Progenitor cell of endocrine pancreas (in vitro differentiated cells): Measurements from ENCODE around the gene RAD18. TPM values are rescaled to one million over a fixed set of nuclear protein-coding genes. Genes with fewer than 3 reads are reported as not detected.

ENCODE experiments used
- DNase-seq: peaks from one replicate; pipeline ENCODE4 v3.0.0; 2021; ENCODE audit warnings: low spot score; ENCODE audit not compliant: unreplicated experiment
- H3K27ac Mint-ChIP-seq: 2 replicates; pipeline ENCODE4 v1.8.0; 2021; ENCODE audit warnings: mild to moderate bottlenecking, moderate library complexity, mixed read lengths
- H3K27me3 Mint-ChIP-seq: 2 replicates; pipeline ENCODE4 v1.8.0; 2021; ENCODE audit warnings: mixed read lengths
- H3K36me3 Mint-ChIP-seq: 2 replicates; pipeline ENCODE4 v1.8.0; 2022; ENCODE audit warnings: mixed read lengths; ENCODE audit not compliant: insufficient read depth
- H3K4me1 Mint-ChIP-seq: 2 replicates; pipeline ENCODE4 v1.8.0; 2021; ENCODE audit warnings: low read depth, mixed read lengths
- H3K4me3 Mint-ChIP-seq: 2 replicates; pipeline ENCODE4 v1.8.0; 2021; ENCODE audit warnings: low read depth, mild to moderate bottlenecking, moderate library complexity, mixed read lengths
- H3K9me3 Mint-ChIP-seq: 2 replicates; pipeline ENCODE4 v1.8.0; 2021; ENCODE audit warnings: low read depth, mixed read lengths
- CTCF ChIP-seq: fragments of 200-600 bp; sonication (generic); IDR thresholded peaks from one replicate; pipeline ENCODE4 v1.5.0; 2021; ENCODE audit warnings: antibody characterized with exemption, mild to moderate bottlenecking; ENCODE audit not compliant: unreplicated experiment
- total RNA-seq: library from RNA; stranded (reverse); gene quantifications from 2 replicates; pipeline ENCODE4 v1.2.1, GENCODE V29; 2021

The RAD18 gene
- total RNA-seq, 1 donor from 2014 or later, result 14.4 TPM

GRCh38 chr3:8983026-8983425 lies 19.8 kb upstream of the RAD18 start:
- no peak overlapping the region for H3K27ac Mint-ChIP-seq

GRCh38 chr3:8982509-8982908 lies 19.2 kb upstream of the RAD18 start:
- no peaks in the 10 kb centered on the region for H3K36me3 Mint-ChIP-seq
- no peak for DNase-seq
- peaks cover 21% of the 10 kb centered on the region for H3K27me3 Mint-ChIP-seq
- H3K9me3 Mint-ChIP-seq, result no peaks in the 10 kb centered on the region
- H3K4me3 Mint-ChIP-seq, result no peak overlapping the region
- TF ChIP-seq CTCF, result no peak
- H3K4me1 Mint-ChIP-seq, result peaks cover 10% of the 10 kb centered on the region
- no peak overlapping the region for H3K27ac Mint-ChIP-seq

More at GRCh38 chr3:8983026-8983425, 19.8 kb upstream of the RAD18 start:
- no peaks in the 10 kb centered on the region for H3K9me3 Mint-ChIP-seq
- peaks cover 18% of the 10 kb centered on the region for H3K27me3 Mint-ChIP-seq
- no peak for TF ChIP-seq CTCF
- no peak for DNase-seq
- no peak overlapping the region for H3K4me3 Mint-ChIP-seq
- no peaks in the 10 kb centered on the region for H3K36me3 Mint-ChIP-seq
- H3K4me1 Mint-ChIP-seq, result peaks cover 10% of the 10 kb centered on the region

- no peak for DNase-seq
- Mint-ChIP-seq H3K36me3 (no peaks in the 10 kb centered on the region), H3K4me3 (no peak overlapping the region), H3K27ac (no peak overlapping the region), H3K27me3 (peaks cover 22% of the 10 kb centered on the region), H3K4me1 (peaks cover 10% of the 10 kb centered on the region), H3K9me3 (no peaks in the 10 kb centered on the region)
- no peak for TF ChIP-seq CTCF
These were observed 18.4 kb upstream of the RAD18 start for GRCh38 chr3:8981700-8982099.

GRCh38 chr3:8981296-8981695 lies 18.0 kb upstream of the RAD18 start:
- no peak overlapping the region for H3K27ac Mint-ChIP-seq
- H3K36me3 Mint-ChIP-seq, result no peaks in the 10 kb centered on the region
- no peak overlapping the region for H3K4me3 Mint-ChIP-seq
- H3K4me1 Mint-ChIP-seq, result peaks cover 10% of the 10 kb centered on the region
- no peak for DNase-seq
- H3K9me3 Mint-ChIP-seq, result no peaks in the 10 kb centered on the region
- no peak for TF ChIP-seq CTCF
- H3K27me3 Mint-ChIP-seq, result peaks cover 25% of the 10 kb centered on the region

- Mint-ChIP-seq H3K27me3 (peaks cover 25% of the 10 kb centered on the region), H3K36me3 (no peaks in the 10 kb centered on the region), H3K4me1 (peaks cover 10% of the 10 kb centered on the region), H3K27ac (no peak overlapping the region), H3K4me3 (no peak overlapping the region), H3K9me3 (no peaks in the 10 kb centered on the region)
- TF ChIP-seq CTCF, result no peak
- DNase-seq, result no peak
These were observed 17.5 kb upstream of the RAD18 start for GRCh38 chr3:8980756-8981257.
